IMR-90 (cell line): Measurements from ENCODE around the gene ATP1B1.

Experiments used
- CEBPB ChIP-seq: IDR thresholded peaks from 2 replicates; pipeline ENCODE4 v1.6.1; 2012; ENCODE audit warnings: low read depth, low read length, improper control_type of control experiment
- POLR2A ChIP-seq: IDR thresholded peaks from 2 replicates; pipeline ENCODE4 v1.6.1; 2012; ENCODE audit warnings: mild to moderate bottlenecking, low read depth, low read length
- TF ChIP-seq, protein P1 (sequence below): fragments of 150-350 bp; IDR thresholded peaks from 2 replicates; pipeline ENCODE4 v1.6.1; 2016; ENCODE audit warnings: low read depth, mild to moderate bottlenecking, low read length, moderate library complexity, borderline replicate concordance
- TF ChIP-seq, protein P2 (sequence below): conservative IDR thresholded peaks from 2 replicates; pipeline ENCODE4 v1.5.1; 2012; ENCODE audit warnings: mild to moderate bottlenecking, low read depth, low read length, improper control_type of control experiment

DNA sequence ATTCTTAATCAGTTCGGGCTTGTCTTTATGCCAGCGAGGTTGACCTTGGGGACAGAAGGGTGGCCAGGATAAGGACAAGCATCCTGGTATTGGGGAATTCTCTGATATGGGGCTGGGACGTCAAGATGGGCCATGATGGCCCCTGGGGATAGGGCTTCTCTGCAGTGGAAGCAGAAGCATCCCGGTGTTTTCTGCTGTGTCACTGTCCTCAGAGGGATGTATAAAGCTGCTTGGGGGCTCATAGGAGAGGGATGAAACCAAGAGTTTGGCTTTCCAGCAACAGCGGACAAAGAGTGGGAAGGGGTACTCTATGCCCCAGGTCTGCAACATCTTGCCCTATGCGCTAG, 1.4 kb upstream of the ATP1B1 start:
- TF ChIP-seq, protein P1, sequence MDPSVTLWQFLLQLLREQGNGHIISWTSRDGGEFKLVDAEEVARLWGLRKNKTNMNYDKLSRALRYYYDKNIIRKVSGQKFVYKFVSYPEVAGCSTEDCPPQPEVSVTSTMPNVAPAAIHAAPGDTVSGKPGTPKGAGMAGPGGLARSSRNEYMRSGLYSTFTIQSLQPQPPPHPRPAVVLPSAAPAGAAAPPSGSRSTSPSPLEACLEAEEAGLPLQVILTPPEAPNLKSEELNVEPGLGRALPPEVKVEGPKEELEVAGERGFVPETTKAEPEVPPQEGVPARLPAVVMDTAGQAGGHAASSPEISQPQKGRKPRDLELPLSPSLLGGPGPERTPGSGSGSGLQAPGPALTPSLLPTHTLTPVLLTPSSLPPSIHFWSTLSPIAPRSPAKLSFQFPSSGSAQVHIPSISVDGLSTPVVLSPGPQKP = no peak
- TF ChIP-seq, protein P2, sequence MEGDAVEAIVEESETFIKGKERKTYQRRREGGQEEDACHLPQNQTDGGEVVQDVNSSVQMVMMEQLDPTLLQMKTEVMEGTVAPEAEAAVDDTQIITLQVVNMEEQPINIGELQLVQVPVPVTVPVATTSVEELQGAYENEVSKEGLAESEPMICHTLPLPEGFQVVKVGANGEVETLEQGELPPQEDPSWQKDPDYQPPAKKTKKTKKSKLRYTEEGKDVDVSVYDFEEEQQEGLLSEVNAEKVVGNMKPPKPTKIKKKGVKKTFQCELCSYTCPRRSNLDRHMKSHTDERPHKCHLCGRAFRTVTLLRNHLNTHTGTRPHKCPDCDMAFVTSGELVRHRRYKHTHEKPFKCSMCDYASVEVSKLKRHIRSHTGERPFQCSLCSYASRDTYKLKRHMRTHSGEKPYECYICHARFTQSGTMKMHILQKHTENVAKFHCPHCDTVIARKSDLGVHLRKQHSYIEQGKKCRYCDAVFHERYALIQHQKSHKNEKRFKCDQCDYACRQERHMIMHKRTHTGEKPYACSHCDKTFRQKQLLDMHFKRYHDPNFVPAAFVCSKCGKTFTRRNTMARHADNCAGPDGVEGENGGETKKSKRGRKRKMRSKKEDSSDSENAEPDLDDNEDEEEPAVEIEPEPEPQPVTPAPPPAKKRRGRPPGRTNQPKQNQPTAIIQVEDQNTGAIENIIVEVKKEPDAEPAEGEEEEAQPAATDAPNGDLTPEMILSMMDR = no peak
- no peak for TF ChIP-seq POLR2A
- TF ChIP-seq CEBPB = no peak
